ENCODE results near the gene HLA-DMA. TPM values are rescaled to one million over a fixed set of nuclear protein-coding genes. Genes with fewer than 3 reads are reported as not detected.

The HLA-DMA gene
- total RNA-seq, 1 donor from 2014 or later, result 4.7 TPM

DNA sequence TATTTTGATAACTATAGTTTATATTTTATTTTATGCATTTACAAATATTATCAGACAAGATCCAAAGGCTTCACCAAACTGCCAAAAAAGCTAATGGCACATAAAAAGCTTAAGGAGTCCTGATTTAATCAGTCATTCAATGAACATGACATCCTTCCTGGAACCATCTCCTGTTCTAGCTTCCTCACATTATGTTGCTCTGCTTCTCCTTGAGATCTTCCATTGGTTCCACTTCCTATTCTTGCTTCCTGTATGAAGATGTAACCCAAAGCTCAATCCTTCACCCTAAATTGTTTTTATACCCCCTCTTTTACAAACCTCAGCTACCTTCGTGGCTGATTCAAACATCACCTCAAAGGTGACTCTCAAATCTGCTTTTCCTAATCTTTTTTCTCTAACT, 11.0 kb upstream of the HLA-DMA start:
- no peak for DNase-seq (ENCODE audit: low read depth)
- no peaks in the 10 kb centered on the region for H3K27me3 ChIP-seq (ENCODE audit: control insufficient read depth, insufficient read depth, low read length)
- TF ChIP-seq, protein P1, sequence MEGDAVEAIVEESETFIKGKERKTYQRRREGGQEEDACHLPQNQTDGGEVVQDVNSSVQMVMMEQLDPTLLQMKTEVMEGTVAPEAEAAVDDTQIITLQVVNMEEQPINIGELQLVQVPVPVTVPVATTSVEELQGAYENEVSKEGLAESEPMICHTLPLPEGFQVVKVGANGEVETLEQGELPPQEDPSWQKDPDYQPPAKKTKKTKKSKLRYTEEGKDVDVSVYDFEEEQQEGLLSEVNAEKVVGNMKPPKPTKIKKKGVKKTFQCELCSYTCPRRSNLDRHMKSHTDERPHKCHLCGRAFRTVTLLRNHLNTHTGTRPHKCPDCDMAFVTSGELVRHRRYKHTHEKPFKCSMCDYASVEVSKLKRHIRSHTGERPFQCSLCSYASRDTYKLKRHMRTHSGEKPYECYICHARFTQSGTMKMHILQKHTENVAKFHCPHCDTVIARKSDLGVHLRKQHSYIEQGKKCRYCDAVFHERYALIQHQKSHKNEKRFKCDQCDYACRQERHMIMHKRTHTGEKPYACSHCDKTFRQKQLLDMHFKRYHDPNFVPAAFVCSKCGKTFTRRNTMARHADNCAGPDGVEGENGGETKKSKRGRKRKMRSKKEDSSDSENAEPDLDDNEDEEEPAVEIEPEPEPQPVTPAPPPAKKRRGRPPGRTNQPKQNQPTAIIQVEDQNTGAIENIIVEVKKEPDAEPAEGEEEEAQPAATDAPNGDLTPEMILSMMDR (IDR thresholded peaks at IDR 0.05; ENCODE audit: insufficient read depth, low read length, poor library complexity, severe bottlenecking), result no peak
- H3K36me3 ChIP-seq (ENCODE audit: control insufficient read depth, insufficient read depth, low read length), result no peaks in the 10 kb centered on the region
- H3K4me3 ChIP-seq (ENCODE audit: low read depth, low read length), result no peak overlapping the region

GRCh38 chr6:32962213-32962826, 9.4 kb upstream of the HLA-DMA start:
- TF ChIP-seq, protein P1 (IDR thresholded peaks at IDR 0.05; ENCODE audit: insufficient read depth, low read length, poor library complexity, severe bottlenecking), result no peak
- H3K27me3 ChIP-seq (ENCODE audit: control insufficient read depth, insufficient read depth, low read length), result no peaks in the 10 kb centered on the region
- no peaks in the 10 kb centered on the region for H3K36me3 ChIP-seq (ENCODE audit: control insufficient read depth, insufficient read depth, low read length)
- H3K4me3 ChIP-seq (ENCODE audit: low read depth, low read length), result no peak overlapping the region
- DNase-seq (ENCODE audit: low read depth), result no peak

DNA sequence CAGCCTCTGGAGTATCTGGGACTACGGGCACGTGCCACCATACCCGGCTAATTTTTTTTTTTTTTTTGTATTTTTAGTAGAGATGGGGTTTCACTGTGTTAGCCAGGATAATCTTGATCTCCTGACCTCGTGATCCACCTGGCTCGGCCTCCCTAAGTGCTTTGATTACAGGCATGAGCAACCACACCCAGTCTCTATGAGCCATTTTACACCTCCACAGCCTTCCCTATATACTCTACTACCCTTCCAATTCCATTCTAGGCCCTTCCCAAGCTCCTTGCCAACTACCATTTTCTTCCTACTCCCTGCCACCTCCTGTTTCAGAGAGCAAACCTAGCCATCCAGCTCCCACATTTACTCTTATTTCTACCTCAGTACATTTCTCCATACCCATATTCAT, 7.7 kb upstream of the HLA-DMA start:
- TF ChIP-seq, protein P1 (IDR thresholded peaks at IDR 0.05; ENCODE audit: insufficient read depth, low read length, poor library complexity, severe bottlenecking), result no peak
- DNase-seq (ENCODE audit: low read depth), result no peak
- no peak overlapping the region for H3K4me3 ChIP-seq (ENCODE audit: low read depth, low read length)
- no peaks in the 10 kb centered on the region for H3K36me3 ChIP-seq (ENCODE audit: control insufficient read depth, insufficient read depth, low read length)
- H3K27me3 ChIP-seq (ENCODE audit: control insufficient read depth, insufficient read depth, low read length), result no peaks in the 10 kb centered on the region

- DNase-seq (ENCODE audit: low read depth), result no peak
- TF ChIP-seq, protein P1 (IDR thresholded peaks at IDR 0.05; ENCODE audit: insufficient read depth, low read length, poor library complexity, severe bottlenecking), result no peak
- H3K27me3 ChIP-seq (ENCODE audit: control insufficient read depth, insufficient read depth, low read length), result no peaks in the 10 kb centered on the region
- no peaks in the 10 kb centered on the region for H3K36me3 ChIP-seq (ENCODE audit: control insufficient read depth, insufficient read depth, low read length)
- H3K4me3 ChIP-seq (ENCODE audit: low read depth, low read length), result no peak overlapping the region
Observed at GRCh38 chr6:32956176-32956575, 3.3 kb upstream of the HLA-DMA start.

- no peak for DNase-seq (ENCODE audit: low read depth)
Observed at GRCh38 chr6:32954986-32955802, 2.3 kb upstream of the HLA-DMA start.

More at GRCh38 chr6:32954986-32955802, 2.3 kb upstream of the HLA-DMA start:
- Histone ChIP-seq H3K4me3 (ENCODE audit: low read depth, low read length) (no peak overlapping the region), H3K36me3 (ENCODE audit: control insufficient read depth, insufficient read depth, low read length) (no peaks in the 10 kb centered on the region), H3K27me3 (ENCODE audit: control insufficient read depth, insufficient read depth, low read length) (peaks cover 2% of the 10 kb centered on the region)
- TF ChIP-seq, protein P1 (IDR thresholded peaks at IDR 0.05; ENCODE audit: insufficient read depth, low read length, poor library complexity, severe bottlenecking), result peak; percentile 48

Data from kidney epithelial cell (primary cell).